ENCODE data around the gene GOLIM4.
"Not testable (repeated sequence)": the region's sequence is repeated elsewhere in the genome, so short reads cannot be mapped to it uniquely, and the experiment has no call there.

GOLIM4 gene

GRCh38 chr3:168026764-168027163, 69.0 kb downstream of the GOLIM4 start:
- TF ChIP-seq CTCF (IDR thresholded peaks at IDR 0.05): no peak
- Histone ChIP-seq H3K9me3 (no peaks in the 10 kb centered on the region), H3K27me3 (no peaks in the 10 kb centered on the region), H3K27ac (no peak overlapping the region), H3K4me3 (no peak overlapping the region), H3K4me1 (no peaks in the 10 kb centered on the region), H3K36me3 (peaks cover 66 to 76% (median 75%) of the 10 kb centered on the region in 3 donors)
- DNase-seq: no peak
- intact Hi-C loops (cut with DNase I; ENCODE audit: low total_unique reads): no loop called here

GRCh38 chr3:168025076-168025475, 70.6 kb downstream of the GOLIM4 start:
- Histone ChIP-seq H3K27me3 (no peaks in the 10 kb centered on the region), H3K27ac (no peak overlapping the region), H3K4me3 (no peak overlapping the region), H3K9me3 (no peaks in the 10 kb centered on the region), H3K4me1 (no peaks in the 10 kb centered on the region), H3K36me3 (peaks cover 75 to 81% (median 77%) of the 10 kb centered on the region in 3 donors)
- intact Hi-C loops (cut with DNase I; ENCODE audit: low total_unique reads): no loop called here
- TF ChIP-seq CTCF (IDR thresholded peaks at IDR 0.05): no peak
- DNase-seq: no peak

GRCh38 chr3:168024537-168024941, 71.2 kb downstream of the GOLIM4 start:
- TF ChIP-seq CTCF (IDR thresholded peaks at IDR 0.05): no peak
- no peak for DNase-seq
- Histone ChIP-seq H3K27ac (no peak overlapping the region), H3K27me3 (no peaks in the 10 kb centered on the region), H3K36me3 (peaks cover 76 to 77% (median 76%) of the 10 kb centered on the region in 3 donors), H3K4me1 (no peaks in the 10 kb centered on the region), H3K9me3 (no peaks in the 10 kb centered on the region), H3K4me3 (no peak overlapping the region)
- intact Hi-C loops (cut with DNase I; ENCODE audit: low total_unique reads): no loop called here

- Histone ChIP-seq H3K4me3 (no peak overlapping the region), H3K4me1 (no peaks in the 10 kb centered on the region), H3K27me3 (no peaks in the 10 kb centered on the region), H3K27ac (no peak overlapping the region), H3K36me3 (peaks cover 59 to 64% (median 61%) of the 10 kb centered on the region in 3 donors), H3K9me3 (no peaks in the 10 kb centered on the region)
- no peak for DNase-seq
- no peak for TF ChIP-seq CTCF (IDR thresholded peaks at IDR 0.05)
- intact Hi-C loops (cut with DNase I; ENCODE audit: low total_unique reads): loop anchor here (1.0 kb wide), 1 partner anchor 16 kb away; no protein-coding TSS in a partner anchor
These were observed 73.8 kb downstream of the GOLIM4 start for GRCh38 chr3:168021737-168022450.

GRCh38 chr3:168011280-168011679, 84.4 kb downstream of the GOLIM4 start:
- H3K4me1 ChIP-seq; H3K4me3 ChIP-seq; intact Hi-C loops (cut with DNase I; ENCODE audit: low total_unique reads); H3K27me3 ChIP-seq; H3K9me3 ChIP-seq; H3K27ac ChIP-seq; DNase-seq: not testable (repeated sequence)
- H3K36me3 ChIP-seq: peaks cover 10 to 26% (median 14%) of the 10 kb centered on the region in 3 donors

- intact Hi-C loops (cut with DNase I; ENCODE audit: low total_unique reads): loop anchor here (1.0 kb wide), 1 partner anchor 15 kb away; no protein-coding TSS in a partner anchor
- Histone ChIP-seq H3K9me3 (no peaks in the 10 kb centered on the region), H3K36me3 (peaks cover 10 to 26% (median 14%) of the 10 kb centered on the region in 3 donors), H3K27me3 (no peaks in the 10 kb centered on the region), H3K27ac (no peak overlapping the region), H3K4me1 (no peaks in the 10 kb centered on the region), H3K4me3 (no peak overlapping the region)
- TF ChIP-seq CTCF (IDR thresholded peaks at IDR 0.05): no peak
- no peak for DNase-seq
These were observed 89.1 kb downstream of the GOLIM4 start for GRCh38 chr3:168006584-168006983.

Data from tibial artery (tissue), 4 donors.